SK-N-MC (cell line): ENCODE measurements around the gene ZNF426.

Experiments used
- EZH2 ChIP-seq: fragments of 200-600 bp; sonication (generic); IDR thresholded peaks from one replicate; pipeline ENCODE4 v1.6.1; 2017; ENCODE audit warnings: antibody characterized with exemption
- FOXP2 ChIP-seq: optimal IDR thresholded peaks from 2 replicates; pipeline ENCODE3; 2011; ENCODE audit warnings: mild to moderate bottlenecking, moderate library complexity; ENCODE audit not compliant: insufficient read depth; ENCODE audit errors: extremely low read length, control extremely low read depth
- POLR2AphosphoS5 ChIP-seq: IDR thresholded peaks from 2 replicates; pipeline ENCODE4 v1.6.1; 2012; ENCODE audit warnings: mild to moderate bottlenecking, low read depth, low read length, borderline replicate concordance

DNA sequence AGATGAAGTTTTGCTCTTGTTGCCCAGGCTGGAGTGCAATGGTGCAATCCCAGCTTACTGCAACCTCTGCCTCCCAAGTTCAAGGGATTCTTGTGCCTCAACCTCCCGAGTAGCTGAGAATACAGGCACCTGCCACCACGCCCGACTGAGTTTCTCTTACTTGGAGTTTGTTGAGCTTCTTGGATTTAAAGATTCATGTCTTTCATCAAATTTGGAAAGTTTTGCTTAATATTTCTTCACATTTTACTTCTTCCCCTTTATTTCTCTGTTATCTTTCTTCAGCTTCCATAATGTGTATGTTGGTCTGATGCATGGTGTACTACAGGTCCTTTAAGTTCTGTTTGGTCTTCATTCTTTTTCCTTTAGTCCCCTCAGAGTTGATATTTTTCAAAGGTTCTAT lies 31.2 kb downstream of the ZNF426 start:
- TF ChIP-seq POLR2AphosphoS5 (no peak), EZH2 (no peak), FOXP2 (no peak)
